IMR-90 (cell line): Measurements from ENCODE around the gene CNGB1. TPM values are rescaled to one million over a fixed set of nuclear protein-coding genes. Genes with fewer than 3 reads are reported as not detected.

Source experiments
- ATAC-seq: fragments of 200-7000 bp; cut with Tn5 transposase; 2 replicates; pipeline ENCODE4 v1.9.1; 2020; ENCODE audit warnings: low read depth, mild to moderate bottlenecking, moderate library complexity
- BruUV-seq: library from RNA; stranded (reverse); fragments of 400-500 nt; replicated peaks from 2 replicates; lab custom pipeline; 2021; lab: Mats Ljungman, UMichigan
- CTCF ChIA-PET: fragments of 300-600 bp; formaldehyde crosslinking; extraction: SDS; loops from one replicate; lab custom pipeline; 2021; ENCODE audit warnings: antibody characterized with exemption; lab: Yijun Ruan, JAX
- POLR2A ChIA-PET: fragments of 300-600 bp; sonication (Branson Sonifier 250); formaldehyde crosslinking; loops from one replicate; lab custom pipeline; 2022; ENCODE audit warnings: antibody characterized with exemption; ENCODE audit not compliant: unreplicated experiment; lab: Charles Lee
- DNase-seq: peaks from one replicate; pipeline ENCODE4 v3.0.0; 2013
- H2AFZ ChIP-seq: replicated peaks from 2 replicates; pipeline ENCODE3; 2013; ENCODE audit warnings: low read length, mild to moderate bottlenecking; ENCODE audit not compliant: poor library complexity
- H2AK5ac ChIP-seq: 2 replicates; pipeline ENCODE4 v1.6.1; 2013; ENCODE audit warnings: low read depth, low read length, inconsistent platforms
- H2AK9ac ChIP-seq: replicated peaks from 2 replicates; pipeline ENCODE3; 2013; ENCODE audit warnings: mild to moderate bottlenecking, low read depth, low read length, moderate library complexity; ENCODE audit not compliant: poor library complexity
- H2BK120ac ChIP-seq: 2 replicates; pipeline ENCODE4 v1.6.1; 2013; ENCODE audit warnings: low read depth, low read length, inconsistent platforms
- H2BK15ac ChIP-seq: 3 replicates; pipeline ENCODE4 v1.6.1; 2013; ENCODE audit warnings: low read depth, low read length, inconsistent platforms
- H2BK20ac ChIP-seq: 2 replicates; pipeline ENCODE4 v1.6.1; 2013; ENCODE audit warnings: low read depth, mild to moderate bottlenecking, inconsistent platforms, low read length, moderate library complexity
- H2BK5ac ChIP-seq: 2 replicates; pipeline ENCODE4 v1.6.1; 2013; ENCODE audit warnings: mild to moderate bottlenecking, low read depth, low read length, inconsistent platforms; ENCODE audit not compliant: poor library complexity, severe bottlenecking
- H3K14ac ChIP-seq: replicated peaks from 2 replicates; pipeline ENCODE4 v1.6.1; 2013; ENCODE audit warnings: low read depth, low read length, inconsistent platforms
- H3K18ac ChIP-seq: 2 replicates; pipeline ENCODE4 v1.6.1; 2013; ENCODE audit warnings: low read depth, low read length, control low read depth
- H3K23ac ChIP-seq: 2 replicates; pipeline ENCODE4 v1.6.1; 2013; ENCODE audit warnings: low read depth, low read length, inconsistent platforms
- H3K27ac ChIP-seq: 2 replicates; pipeline ENCODE4 v1.5.1; 2013; ENCODE audit warnings: mild to moderate bottlenecking, control low read depth, low read length; ENCODE audit not compliant: insufficient read depth
- H3K27me3 ChIP-seq: 2 replicates; pipeline ENCODE4 v1.6.1; 2013; ENCODE audit warnings: low read length; ENCODE audit not compliant: control insufficient read depth, insufficient read depth
- H3K36me3 ChIP-seq: 2 replicates; pipeline ENCODE4 v1.6.1; 2013; ENCODE audit warnings: low read length, mixed read lengths; ENCODE audit not compliant: control insufficient read depth, insufficient read depth
- H3K4ac ChIP-seq: 2 replicates; pipeline ENCODE4 v1.6.1; 2013; ENCODE audit warnings: low read depth, low read length, inconsistent platforms
- H3K4me1 ChIP-seq: 2 replicates; pipeline ENCODE4 v1.6.1; 2013; ENCODE audit warnings: low read length, mixed read lengths; ENCODE audit not compliant: control insufficient read depth, insufficient read depth
- H3K4me2 ChIP-seq: 2 replicates; pipeline ENCODE4 v1.6.1; 2013; ENCODE audit warnings: low read depth, mild to moderate bottlenecking, control low read depth, low read length, moderate library complexity
- H3K4me3 ChIP-seq: 2 replicates; pipeline ENCODE4 v1.5.1; 2013; ENCODE audit warnings: low read depth, mild to moderate bottlenecking, control low read depth, low read length, moderate library complexity; ENCODE audit not compliant: insufficient read depth
- H3K56ac ChIP-seq: 2 replicates; pipeline ENCODE4 v1.6.1; 2013; ENCODE audit warnings: low read length, inconsistent platforms; ENCODE audit not compliant: insufficient read depth; ENCODE audit errors: extremely low read depth
- H3K79me1 ChIP-seq, 2 experiments: 2 replicates each; pipeline ENCODE4 v1.6.1; 2013; ENCODE audit warnings: low read length in 2 of 2, inconsistent platforms in 1 of 2, low read depth in 1 of 2
- H3K9ac ChIP-seq: 2 replicates; pipeline ENCODE4 v1.6.1; 2013; ENCODE audit warnings: low read depth, low read length, control low read depth
- H3K9me1 ChIP-seq: 2 replicates; pipeline ENCODE4 v1.6.1; 2013; ENCODE audit warnings: low read length, inconsistent platforms; ENCODE audit not compliant: insufficient read depth
- H3K9me3 ChIP-seq: 2 replicates; pipeline ENCODE4 v1.6.1; 2013; ENCODE audit warnings: low read length; ENCODE audit not compliant: control insufficient read depth, insufficient read depth
- H4K20me1 ChIP-seq: 2 replicates; pipeline ENCODE4 v1.6.1; 2013; ENCODE audit warnings: low read length, inconsistent platforms; ENCODE audit not compliant: insufficient read depth
- H4K5ac ChIP-seq: 2 replicates; pipeline ENCODE4 v1.6.1; 2013; ENCODE audit warnings: mild to moderate bottlenecking, low read depth, low read length, control low read depth
- H4K8ac ChIP-seq, 2 experiments: 2 replicates each; pipeline ENCODE4 v1.6.1; 2013; ENCODE audit warnings: low read depth in 2 of 2, low read length in 2 of 2, control low read depth in 1 of 2, inconsistent platforms in 1 of 2
- H4K91ac ChIP-seq: 2 replicates; pipeline ENCODE4 v1.6.1; 2013; ENCODE audit warnings: low read depth, low read length, inconsistent platforms; ENCODE audit not compliant: insufficient read depth
- CEBPB ChIP-seq: IDR thresholded peaks from 2 replicates; pipeline ENCODE4 v1.6.1; 2012; ENCODE audit warnings: low read depth, low read length, improper control_type of control experiment
- FOS ChIP-seq: fragments of 150-350 bp; IDR thresholded peaks from 2 replicates; pipeline ENCODE4 v1.6.1; 2016; ENCODE audit warnings: low read depth, low read length
- MAFK ChIP-seq: IDR thresholded peaks from 2 replicates; pipeline ENCODE4 v1.6.1; 2012; ENCODE audit warnings: low read depth, low read length, improper control_type of control experiment
- MXI1 ChIP-seq: IDR thresholded peaks from 2 replicates; pipeline ENCODE4 v1.6.1; 2012; ENCODE audit warnings: low read depth, mild to moderate bottlenecking, low read length, moderate library complexity, borderline replicate concordance
- RCOR1 ChIP-seq: IDR thresholded peaks from 2 replicates; pipeline ENCODE4 v1.6.1; 2012; ENCODE audit warnings: mild to moderate bottlenecking, low read length, improper control_type of control experiment; ENCODE audit not compliant: insufficient replicate concordance
- RFX5 ChIP-seq: IDR thresholded peaks from 2 replicates; pipeline ENCODE4 v1.8.0; 2012; ENCODE audit warnings: low read depth, mild to moderate bottlenecking, low read length, moderate library complexity
- SMC3 ChIP-seq: fragments of 150-350 bp; IDR thresholded peaks from 2 replicates; pipeline ENCODE4 v1.6.1; 2016; ENCODE audit warnings: low read depth, mild to moderate bottlenecking, antibody characterized with exemption, low read length, moderate library complexity
- WGBS, 2 experiments: methylation state at CpG; one replicate each; pipeline versions ENCODE4 v1.1.5 to v1.1.7; 2013; ENCODE audit warnings: missing lambda C conversion rate in 2 of 2; ENCODE audit not compliant: insufficient read length in 1 of 2; ENCODE audit errors: extremely low coverage in 2 of 2; 5-methylcytosine and 5-hydroxymethylcytosine counted together
- dilution Hi-C: fragments of 300-500 bp; cut with HindIII; formaldehyde crosslinking; loops from one replicate; pipeline ENCODE4 v1.14.3; 2018; ENCODE audit warnings: low sequenced_read_pairs; ENCODE audit not compliant: unreplicated experiment
- in situ Hi-C: fragments of 300-500 bp; cut with MboI; formaldehyde crosslinking; loops from 3 replicates; pipeline ENCODE4 v1.14.3; 2019; ENCODE audit warnings: low sequenced_read_pairs, inconsistent platforms, mixed read lengths
- intact Hi-C: fragments of 100-400 bp; cut with micrococcal nuclease; formaldehyde crosslinking; loops from 2 replicates; pipeline ENCODE4 v1.10.0; 2022
- polyA plus RNA-seq, 3 experiments: library from polyadenylated mRNA; depleted of rRNA; stranded (reverse); fragments of >200 nt; gene quantifications; 2 replicates each; pipeline ENCODE4 v1.2.3, GENCODE V29; 2012; ENCODE audit warnings: low replicate concordance in 1 of 3
- total RNA-seq: library from RNA; depleted of rRNA; stranded (reverse); fragments of >200 nt; gene quantifications from 2 replicates; pipeline ENCODE4 v1.2.3, GENCODE V29; 2012
- TF ChIP-seq, protein P1 (sequence below): conservative IDR thresholded peaks from 2 replicates; pipeline ENCODE4 v1.5.1; 2012; ENCODE audit warnings: mild to moderate bottlenecking, low read depth, low read length, improper control_type of control experiment

The CNGB1 gene
- total and polyA plus RNA-seq, 2 of the 4 experiments (the other 2 are of a cell fraction): not detected

DNA sequence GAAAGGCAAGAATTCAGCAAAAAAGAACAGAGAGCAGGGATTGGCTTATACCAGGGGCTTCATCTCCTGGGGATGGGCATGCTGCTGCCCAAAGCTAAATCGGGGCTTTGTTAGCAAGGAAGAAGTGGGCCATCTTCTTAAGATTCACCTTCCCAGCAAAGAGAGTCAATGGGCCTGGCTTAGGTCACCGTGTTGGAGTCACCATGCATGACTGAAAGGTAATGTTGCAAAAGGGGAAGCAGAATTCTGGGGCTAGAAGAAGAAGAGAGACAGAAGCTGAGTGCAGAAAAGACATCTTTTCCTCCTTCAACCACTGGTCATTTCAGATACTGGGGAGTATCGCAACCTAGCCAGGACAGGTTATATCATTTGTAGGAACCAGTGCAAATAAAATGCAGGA, 92.3 kb downstream of the CNGB1 start:
- no peak overlapping the region for H2BK15ac ChIP-seq
- POLR2A ChIA-PET: no interaction called here
- H3K27me3 ChIP-seq: peaks cover 26% of the 10 kb centered on the region
- no peak overlapping the region for H3K4me3 ChIP-seq
- H2AK5ac ChIP-seq: no peak overlapping the region
- H3K4me2 ChIP-seq: no peak overlapping the region
- H3K18ac ChIP-seq: no peak overlapping the region
- no peak overlapping the region for H3K23ac ChIP-seq
- H3K36me3 ChIP-seq: no peaks in the 10 kb centered on the region
- intact Hi-C loops (no loop called here), dilution Hi-C loops (no loop called here), in situ Hi-C loops (no loop called here)
- no peak overlapping the region for H3K56ac ChIP-seq
- DNase-seq: no peak
- no peak overlapping the region for H2BK5ac ChIP-seq
- H4K8ac ChIP-seq: no peak overlapping the region
- H4K91ac ChIP-seq: no peak overlapping the region
- no peaks in the 10 kb centered on the region for H3K9me1 ChIP-seq
- no peak overlapping the region for H2AFZ ChIP-seq
- H3K9ac ChIP-seq: no peak overlapping the region
- no peak overlapping the region for H3K27ac ChIP-seq
- H2BK20ac ChIP-seq: no peak overlapping the region
- H3K4me1 ChIP-seq: peaks cover 2% of the 10 kb centered on the region; the same call in 1 of the 2 replicates
- ATAC-seq: no peak
- no peak for TF ChIP-seq SMC3
- TF ChIP-seq RCOR1: no peak
- no peak for TF ChIP-seq MXI1
- TF ChIP-seq RFX5: no peak
- TF ChIP-seq MAFK: no peak
- TF ChIP-seq FOS: no peak
- TF ChIP-seq CEBPB: no peak
- TF ChIP-seq, protein P1, sequence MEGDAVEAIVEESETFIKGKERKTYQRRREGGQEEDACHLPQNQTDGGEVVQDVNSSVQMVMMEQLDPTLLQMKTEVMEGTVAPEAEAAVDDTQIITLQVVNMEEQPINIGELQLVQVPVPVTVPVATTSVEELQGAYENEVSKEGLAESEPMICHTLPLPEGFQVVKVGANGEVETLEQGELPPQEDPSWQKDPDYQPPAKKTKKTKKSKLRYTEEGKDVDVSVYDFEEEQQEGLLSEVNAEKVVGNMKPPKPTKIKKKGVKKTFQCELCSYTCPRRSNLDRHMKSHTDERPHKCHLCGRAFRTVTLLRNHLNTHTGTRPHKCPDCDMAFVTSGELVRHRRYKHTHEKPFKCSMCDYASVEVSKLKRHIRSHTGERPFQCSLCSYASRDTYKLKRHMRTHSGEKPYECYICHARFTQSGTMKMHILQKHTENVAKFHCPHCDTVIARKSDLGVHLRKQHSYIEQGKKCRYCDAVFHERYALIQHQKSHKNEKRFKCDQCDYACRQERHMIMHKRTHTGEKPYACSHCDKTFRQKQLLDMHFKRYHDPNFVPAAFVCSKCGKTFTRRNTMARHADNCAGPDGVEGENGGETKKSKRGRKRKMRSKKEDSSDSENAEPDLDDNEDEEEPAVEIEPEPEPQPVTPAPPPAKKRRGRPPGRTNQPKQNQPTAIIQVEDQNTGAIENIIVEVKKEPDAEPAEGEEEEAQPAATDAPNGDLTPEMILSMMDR: no peak
- BruUV-seq: no TSS peak
- H3K14ac ChIP-seq: no peak overlapping the region
- no peak overlapping the region for H4K5ac ChIP-seq
- H2AK9ac ChIP-seq: no peak overlapping the region
- H2BK120ac ChIP-seq: no peak overlapping the region
- CTCF ChIA-PET: no interaction called here
- no peaks in the 10 kb centered on the region for H3K9me3 ChIP-seq
- no peaks in the 10 kb centered on the region for H3K79me1 ChIP-seq
- no peaks in the 10 kb centered on the region for H4K20me1 ChIP-seq
- no CpG with 5 or more reads among the region's 3 CpGs for WGBS, 2 experiments
- H3K4ac ChIP-seq: no peak overlapping the region
